Activated CD8-positive, alpha-beta memory T cell treated with anti-CD3 and anti-CD28 coated beads, Interleukin-2, amount 50 U/mL, for 24 hours (primary cell): ENCODE measurements around the gene THRA.

Experiments
- DNase-seq: peaks from one replicate; pipeline ENCODE4 v3.0.0-alpha.2; 2020; ENCODE audit errors: extremely low read depth

Gene THRA

DNA sequence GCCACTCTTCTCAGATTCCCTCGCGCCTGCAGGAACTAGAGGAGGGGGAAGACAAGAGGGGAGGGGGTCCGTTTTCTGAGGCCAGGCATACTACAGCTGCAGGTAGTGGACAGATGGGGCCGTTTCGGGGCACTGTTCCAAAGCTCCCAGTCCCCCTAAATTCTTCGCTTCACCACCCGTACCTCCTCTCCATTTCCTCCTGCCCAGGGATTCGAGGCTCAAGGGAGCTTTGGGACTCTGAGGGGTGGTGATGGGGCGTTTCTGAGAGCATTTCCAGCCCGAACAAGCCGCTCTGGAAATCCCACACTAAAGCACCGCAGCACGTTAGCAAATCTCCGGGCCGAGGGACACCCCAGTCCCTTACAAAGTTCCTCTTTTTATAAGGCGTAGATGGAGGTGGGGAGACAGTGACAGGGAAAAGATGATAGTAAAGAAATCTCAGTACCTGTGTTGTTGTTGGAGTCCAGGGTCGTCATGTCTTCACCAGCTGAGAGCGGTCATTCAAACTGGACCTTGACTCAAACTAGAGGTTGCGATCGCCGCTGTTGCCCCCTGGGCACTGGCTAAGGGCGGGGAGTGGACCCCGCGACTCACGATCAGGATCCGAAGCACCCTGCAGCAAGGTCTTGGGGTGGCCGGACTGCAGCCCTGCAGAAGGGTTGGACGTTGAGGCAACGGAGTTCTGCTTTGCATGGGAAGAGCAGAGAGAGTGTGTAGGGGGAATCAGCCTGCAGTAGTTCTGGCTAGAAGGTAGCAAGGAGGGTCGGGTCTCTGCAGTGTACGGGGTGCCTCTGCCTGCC lies 37.1 kb downstream of the THRA start:
- no peak for DNase-seq

DNA sequence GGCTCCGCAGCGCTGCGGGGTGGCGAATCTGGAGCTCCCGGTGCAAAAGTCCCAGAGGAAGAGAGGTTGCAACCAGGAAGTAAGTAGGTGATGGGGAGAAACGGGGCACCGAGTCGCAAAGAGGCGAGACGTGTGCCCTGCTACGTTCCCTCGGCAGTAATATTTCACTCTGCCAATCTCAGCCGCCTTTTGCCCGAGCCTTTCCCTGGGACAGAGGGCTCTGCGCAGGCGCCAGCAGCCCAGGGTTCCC lies 37.6 kb downstream of the THRA start, which contains the start of gene NR1D1:
Gene NR1D1 (minus strand): TSS at position 171 of the 250 bp plus-strand sequence. CDS start 495 bp downstream, outside the sequence.
- DNase-seq: no peak

DNA sequence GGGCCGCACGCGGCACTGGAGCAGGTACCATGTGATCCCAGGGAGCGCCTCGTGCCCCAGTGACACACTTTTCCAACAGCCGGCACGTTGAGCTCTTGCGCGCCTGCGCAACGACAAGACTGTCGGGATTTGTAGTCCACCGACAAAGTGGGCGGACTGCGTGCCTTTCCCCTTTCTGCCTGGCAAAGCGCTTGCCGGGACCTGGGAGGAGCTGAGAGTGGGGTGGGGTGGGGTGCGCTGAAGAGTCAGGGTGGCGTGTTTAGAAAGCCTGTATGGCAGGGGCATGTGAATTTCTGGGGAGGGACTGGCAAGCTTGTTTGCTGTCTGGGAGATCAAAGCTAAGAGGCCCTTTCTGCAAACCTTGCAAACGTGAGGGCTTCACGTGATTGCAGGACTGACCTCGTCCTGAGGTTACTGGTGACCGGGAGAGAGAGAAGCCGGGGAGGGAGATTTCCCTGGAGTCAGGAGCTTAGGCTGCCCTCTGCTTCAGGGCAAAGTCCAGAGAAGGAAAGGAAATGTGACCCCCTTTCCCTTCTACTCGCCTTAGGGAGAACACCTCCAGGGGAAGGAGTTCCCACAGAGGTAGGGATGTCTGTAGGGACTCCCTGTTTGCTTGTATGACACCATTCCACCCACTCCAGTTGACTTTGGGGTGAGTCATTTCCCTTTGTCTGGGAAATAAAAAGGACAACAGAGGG lies 38.1 kb downstream of the THRA start:
- DNase-seq: peak; percentile 86

DNA sequence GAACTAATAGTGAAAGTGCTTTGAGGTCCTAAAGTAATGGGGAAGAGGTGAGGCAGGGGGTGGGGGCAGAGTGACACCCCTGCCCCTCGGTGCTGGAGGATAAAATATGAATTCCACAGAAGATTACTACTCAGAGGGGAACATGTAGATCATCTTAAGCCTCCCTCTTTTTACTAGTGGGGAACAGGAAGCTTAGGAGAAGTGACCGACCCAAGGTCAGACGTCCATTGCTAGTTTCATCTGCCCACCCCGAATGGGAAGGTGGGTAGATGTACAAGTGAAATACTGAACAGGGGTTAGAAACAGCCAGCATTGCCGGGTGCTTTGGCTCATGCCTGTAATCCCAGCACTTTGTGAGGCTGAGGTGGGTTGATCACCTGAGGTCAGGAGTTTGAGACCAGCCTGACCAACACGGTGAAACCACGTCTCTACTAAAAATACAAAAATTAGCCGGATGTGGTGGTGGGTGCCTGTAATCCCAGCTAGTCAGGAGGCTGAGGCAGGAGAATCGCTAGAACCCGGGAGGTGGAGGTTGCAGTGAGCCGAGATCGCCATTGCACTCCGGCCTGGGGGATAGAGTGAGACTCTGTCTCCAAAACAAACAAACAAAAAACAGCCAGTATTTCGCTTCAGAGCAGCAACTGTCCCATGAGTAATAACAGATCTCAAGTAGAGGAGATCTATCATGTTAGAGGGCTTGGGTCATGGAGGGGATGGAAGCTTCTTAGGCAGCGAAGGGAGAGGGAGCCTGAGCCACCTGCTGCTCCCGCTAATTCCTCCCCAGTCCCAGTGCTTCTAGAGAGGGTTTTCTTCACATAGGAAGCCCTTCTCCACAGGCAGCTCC lies 38.8 kb downstream of the THRA start:
- no peak for DNase-seq

DNA sequence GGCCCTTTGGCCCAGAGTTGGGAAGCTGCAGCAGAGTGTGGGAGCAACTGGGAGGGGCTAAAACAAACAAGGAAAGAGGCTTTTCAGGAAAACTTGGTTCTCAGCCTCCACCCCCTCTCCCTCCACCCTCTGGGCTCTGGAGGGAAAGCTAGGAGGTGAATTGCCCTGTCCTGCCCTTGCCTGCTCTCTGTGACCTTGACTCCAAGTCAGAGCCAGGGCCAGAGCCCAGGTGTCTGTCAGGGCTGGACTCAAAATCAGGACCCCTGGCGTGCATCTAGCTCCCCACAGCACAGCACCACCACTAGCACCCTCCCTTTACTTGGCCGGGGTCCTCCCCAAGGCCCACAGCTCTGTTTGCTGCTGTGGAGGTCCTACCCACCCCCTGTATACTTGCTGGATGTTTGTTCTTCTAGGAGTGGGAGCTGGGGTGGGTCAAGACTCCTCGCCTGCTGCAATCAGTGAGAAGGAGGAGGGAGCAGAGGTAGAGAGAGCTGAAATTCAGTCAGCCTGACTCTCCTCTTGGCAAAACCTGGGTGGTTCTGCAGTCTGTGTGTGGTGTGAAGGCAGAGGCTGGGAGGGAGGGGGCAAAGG lies 40.4 kb downstream of the THRA start:
- DNase-seq: no peak

DNA sequence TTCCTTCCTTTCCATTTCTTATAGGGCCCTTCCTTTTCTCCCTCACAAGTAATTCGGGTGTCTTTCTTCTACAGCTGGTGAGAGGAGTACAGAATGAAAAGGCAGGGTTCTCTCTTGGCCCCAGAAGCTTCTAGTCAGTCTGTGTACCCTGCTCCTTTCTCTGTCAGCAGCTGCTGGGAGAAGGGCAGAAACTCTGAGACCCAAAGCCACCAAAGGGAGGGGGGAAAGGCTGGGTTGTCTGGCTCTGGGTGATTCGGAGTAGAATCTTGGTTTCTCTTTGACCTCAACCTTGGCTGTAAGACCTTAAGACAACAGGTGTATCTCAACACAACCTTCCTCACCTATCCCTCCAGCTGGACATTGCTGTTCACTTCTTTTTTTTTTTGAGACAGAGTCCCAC lies 40.9 kb downstream of the THRA start:
- no peak for DNase-seq

DNA sequence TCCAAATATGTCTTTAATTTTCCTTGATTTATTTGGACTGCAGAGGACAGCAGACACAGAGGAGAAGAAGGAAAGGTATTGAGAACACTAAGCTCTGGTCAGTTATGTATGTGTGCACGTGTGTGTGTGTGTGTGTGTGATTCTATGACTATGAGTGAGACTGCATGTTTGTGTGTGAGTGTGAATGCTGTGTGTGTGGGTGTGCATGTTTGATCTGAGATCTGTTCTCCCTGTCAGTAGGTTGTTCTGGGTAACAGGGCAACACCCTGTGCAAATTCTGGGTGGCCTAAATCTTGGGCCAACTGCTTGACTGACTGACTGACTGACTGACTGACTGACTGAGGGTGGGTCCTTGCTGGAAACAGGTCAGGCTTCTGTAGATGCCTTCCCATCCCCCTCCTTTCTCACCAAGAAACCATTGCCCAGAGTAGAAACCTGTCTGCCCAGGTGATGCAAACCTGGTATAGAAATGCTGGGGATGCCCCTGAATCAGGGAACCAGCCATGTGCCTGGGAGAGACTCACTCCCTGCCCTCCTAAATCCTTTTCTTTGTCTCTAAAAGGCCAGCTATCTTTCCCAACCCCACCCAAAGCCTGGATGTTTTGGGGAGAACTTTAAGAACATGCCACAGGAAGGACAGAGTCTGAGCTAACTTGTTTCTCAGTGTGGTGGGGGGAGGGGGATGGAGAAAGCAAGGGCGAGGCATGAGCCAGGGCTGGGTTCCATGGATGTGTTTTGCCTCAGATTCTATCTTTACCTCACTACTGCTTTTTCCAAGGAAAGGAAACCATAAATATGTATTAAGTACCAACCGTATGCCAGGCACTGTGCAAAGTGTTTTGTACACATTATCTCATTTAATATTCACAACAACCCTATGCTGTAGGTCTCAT lies 42.1 kb downstream of the THRA start:
- no peak for DNase-seq

DNA sequence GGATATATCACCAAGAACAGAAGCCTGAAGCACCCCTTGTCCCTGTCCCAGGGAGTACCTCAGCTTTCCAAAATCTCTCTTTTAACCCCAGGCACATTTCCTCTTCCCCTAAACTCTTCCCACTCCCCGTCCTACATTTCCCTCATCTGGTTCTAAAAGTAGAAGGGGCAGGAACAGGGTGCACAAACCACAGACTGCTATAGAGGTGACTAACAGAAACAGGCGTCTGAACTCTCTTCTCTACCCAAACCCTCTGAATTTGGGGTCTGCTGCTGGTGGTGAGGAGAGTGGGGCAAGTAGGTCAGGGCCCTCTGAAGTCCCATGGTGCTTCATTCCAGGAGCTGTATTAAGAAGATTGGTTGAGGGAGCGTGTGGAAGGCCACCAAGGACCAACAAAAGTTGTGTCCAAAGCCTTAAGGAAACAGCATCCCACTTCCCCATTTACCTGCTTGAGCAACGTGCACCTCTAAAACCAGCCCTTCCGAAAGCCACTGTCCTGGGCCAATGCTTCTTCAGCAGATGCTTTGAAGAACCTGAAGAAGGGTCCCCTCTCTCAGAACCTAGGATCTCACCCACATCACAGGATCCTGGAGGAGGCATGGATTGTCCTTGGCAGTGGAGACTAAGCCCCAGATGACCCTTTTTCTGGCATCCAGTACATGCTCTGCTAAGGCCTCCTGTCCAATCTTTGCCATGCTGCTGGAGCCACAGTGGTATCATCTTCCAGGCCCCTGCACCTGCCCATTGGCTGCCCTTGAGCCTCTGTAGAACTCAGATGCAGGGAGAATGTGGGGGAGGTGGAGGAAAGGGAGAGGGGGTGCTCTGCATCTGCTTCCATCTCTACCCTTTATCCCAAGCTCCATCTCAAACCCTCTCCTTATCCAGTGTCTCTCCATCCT lies 43.3 kb downstream of the THRA start:
- DNase-seq: no peak

DNA sequence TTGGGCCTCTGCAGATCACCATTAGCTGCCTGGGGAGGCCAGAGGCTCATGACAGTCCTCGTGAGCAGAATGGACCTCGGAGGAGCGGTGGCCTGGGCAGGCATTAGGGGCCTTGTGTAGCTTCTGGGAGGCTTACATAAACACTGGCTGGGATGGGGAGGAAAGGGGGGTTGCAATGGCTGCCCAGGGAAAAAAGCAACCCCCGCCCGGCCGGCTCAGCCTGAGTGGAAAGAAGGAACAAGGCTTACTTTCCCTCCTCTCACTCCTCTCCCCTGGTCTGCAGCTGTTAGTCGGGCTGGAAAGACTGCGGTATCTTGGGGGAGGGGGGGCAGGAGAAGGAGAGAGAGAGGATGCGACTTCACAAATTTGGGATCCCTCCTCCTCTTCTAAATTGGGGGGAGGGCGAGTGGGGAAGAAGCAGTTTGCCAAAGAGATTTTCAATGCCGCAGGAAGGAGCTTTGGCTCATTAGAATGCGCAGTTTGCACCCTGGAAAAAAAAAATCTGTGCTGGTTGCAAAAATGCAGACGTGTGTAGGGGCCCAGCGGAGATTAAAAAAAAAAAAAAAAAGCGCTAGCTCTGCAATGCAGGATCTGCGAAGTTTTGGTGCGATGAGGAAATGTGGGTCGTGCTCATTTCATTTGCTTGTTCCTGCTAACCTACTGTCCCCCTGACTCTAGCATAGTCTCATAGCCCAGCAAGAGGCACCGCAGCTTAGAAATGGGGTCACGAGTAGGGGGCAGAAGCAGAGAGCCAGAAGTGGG lies 44.2 kb downstream of the THRA start:
- DNase-seq: no peak

DNA sequence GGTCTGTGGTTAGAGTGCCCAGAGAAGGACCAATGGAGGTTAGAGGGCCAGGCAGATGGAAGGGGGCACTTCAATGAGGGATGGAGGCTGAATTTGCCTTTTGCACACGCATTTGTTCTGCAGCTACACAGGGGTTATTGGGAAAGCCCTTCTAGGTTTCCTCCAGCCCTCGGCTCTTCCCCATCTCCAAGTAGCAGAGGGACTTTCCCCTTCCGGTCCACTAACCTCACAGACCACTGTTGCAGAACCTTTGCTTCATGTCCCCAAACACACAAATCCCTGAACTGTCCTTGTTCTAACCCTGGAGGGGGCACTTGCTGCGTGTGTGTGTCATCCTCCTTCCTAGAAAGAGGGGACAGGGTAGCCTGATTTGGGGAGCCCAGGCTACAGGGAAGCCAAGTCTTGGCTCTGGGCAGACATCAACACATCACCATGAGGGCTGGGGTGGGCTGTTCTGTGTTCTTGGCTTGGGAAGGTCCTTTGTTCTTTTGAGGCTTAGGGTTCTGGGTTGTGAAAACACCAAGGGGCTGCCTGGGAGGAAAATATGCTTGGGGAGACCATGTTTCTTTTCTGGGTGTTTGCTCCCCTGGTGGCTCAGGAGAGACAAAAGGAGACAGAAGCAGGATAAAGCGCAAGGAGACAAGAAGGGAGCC lies 44.9 kb downstream of the THRA start:
- no peak for DNase-seq

DNA sequence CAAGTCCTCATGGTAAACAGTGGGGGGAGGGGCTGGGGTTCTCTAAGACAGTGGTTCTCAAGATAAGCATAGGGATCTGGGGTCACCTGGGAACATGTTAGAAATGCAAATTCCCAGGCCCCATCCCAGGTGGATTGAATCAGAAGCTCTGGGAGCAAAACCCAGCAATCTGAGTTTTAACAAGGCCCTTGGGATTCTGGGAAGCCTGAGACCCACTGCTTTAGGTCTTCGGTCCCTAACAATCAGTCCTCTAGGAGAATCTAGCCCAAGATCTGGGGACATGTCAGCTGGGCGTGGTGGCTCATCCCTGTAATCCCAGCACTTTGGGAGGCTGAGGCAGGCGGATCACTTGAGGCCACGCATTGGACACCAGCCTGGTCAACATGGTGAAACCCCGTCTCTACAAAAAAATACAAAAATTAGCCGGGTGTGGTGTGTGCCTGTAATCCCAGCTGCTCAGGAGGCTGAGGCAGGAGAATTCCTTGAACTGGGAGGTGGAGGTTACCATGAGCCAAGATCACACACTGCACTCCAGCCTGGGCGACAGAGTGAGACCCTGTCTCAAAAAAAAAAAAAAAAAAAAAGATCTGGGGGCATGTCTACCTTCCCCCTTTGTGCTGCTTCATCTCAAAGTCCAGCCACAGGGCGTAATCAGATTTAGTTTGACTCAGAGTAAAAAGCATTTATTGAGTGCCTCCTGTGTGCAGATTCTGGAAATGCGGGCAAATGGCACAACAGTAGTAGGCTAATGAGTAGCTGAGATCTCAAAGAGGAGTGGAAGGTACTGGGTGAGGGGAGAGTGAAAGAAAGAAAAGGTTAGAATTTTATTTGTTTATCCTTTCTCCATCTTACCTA lies 46.4 kb downstream of the THRA start:
- DNase-seq: no peak

DNA sequence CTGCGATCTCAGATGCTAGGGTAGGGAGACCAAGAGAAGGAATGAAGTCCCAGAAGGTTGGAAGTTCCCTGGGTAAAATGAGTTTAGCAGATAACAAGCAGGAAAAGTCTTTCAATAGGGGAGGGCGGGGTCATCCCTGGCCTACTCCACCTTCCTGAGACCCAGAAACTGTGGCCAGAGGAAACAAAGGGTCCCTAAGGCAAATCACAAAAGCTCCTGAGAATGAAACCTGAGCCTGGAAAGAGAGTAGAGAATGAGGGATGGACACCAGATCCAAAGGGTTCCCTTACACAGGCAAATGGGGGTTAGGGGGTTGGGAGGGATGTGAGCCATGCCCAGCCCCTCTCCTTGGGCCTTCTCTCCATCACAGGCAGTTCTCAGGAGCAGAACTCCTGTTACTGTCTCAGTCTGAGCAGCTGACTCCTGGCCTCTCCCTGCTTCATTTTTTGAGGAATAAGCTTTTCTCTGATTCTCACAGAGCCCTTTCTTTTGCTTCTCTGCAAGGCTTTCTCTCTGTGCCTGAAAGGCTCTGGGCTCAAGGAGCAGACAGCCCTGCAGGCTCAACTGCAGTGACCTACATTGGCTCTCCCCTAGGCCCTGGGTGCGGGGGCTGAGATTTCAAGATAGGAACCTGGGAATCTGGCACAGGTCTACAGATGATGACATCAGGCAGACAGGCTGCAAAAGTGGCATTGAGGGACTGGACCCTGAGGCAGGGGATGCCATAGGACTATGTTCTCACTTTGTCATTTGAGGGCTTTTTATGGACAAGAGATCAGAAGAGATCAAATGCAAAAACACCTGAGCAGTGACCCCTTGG lies 47.5 kb downstream of the THRA start:
- no peak for DNase-seq

DNA sequence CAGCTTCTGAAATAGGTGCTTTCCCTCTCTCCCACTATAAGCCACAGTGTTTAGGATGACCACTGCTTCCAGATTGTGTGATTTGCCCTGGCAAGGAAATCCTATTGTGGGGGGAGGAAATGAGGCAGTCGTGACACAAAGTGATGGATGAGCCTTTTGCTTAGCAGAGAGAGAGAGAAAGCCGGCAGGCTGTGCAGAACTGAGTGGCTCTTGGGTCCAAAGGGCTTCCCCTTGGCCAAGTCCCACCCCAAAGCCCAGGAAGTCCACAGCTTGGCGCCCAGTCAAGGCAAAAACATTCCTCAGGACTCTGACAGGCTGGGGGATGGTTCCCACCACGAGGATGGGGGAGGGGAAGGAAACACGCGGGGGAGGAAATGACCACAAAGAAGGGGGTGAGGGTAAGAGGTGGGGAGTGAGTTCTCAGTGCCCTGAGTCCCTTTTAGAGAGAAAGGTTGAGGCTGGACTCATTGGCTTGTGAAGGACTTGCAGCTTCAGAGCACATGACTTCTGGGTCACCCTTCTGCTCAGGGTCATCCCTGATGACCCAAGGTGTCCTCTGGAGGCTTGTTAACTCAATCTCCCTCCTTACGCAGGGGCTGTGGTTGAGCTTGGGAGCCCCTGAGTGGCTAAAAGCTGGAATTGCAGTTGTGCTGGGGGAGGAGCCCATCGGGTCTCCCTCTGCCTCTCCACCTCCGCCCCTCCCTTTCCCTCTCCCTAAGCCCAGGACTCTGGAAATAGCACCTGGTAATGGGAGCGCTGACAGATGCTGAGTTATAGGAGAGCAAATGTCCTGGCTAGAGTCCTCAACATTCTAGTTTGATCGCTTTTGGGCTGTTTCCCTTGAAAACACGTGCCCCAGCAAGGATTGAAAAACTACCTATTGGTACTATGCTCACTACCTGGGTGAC lies 48.7 kb downstream of the THRA start:
- DNase-seq: no peak

DNA sequence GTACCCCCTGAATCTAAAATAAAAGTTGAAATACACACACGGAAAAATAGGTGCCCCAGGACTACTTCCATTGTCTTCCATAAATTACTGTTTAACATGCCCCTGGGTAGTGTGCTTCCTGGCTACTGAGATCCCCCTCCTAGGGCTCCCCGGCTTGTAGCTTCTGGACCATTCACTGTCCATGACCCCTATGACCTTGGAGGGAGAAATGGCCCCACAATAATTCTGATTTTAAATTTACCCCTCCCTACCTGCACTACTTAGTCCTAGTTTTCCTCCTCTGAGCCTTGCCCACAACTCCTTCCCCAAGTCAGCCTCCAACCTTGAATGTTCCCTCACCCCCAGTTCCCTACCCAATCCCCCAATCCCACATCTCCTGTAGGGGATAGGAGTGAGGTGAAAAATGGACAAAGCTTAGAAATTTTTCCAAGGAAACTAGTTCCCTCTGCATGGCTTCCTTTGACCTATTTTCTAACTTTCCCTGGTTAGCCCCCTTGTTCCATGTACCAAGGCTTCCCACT lies 49.5 kb downstream of the THRA start:
- no peak for DNase-seq

DNA sequence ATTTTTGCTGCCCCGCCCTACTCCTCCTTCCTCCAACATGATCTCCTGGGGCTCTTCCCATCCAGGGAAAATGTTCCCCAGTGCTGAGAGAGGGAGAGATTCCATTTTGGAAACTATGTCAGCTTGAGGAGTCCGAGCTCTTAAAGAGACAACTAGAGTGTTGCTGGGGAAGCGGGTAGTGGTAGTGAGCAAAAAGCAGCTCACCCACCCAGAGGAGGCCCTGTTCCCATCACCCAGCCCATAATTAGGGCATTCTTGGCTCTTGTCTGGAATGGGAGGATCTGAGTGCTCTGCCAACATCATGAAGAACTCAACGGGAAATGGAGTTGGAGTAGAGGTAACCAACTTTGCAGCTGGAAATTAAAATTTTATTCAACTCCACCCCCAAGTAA lies 49.9 kb downstream of the THRA start:
- DNase-seq: no peak
